Skeletal muscle cell (primary cell): Measurements from ENCODE around the gene ZNF768.
A peak's percentile ranks its signal among the peaks of the same experiment; 100 is the strongest.
"Not testable (repeated sequence)": the region's sequence is repeated elsewhere in the genome, so short reads cannot be mapped to it uniquely, and the experiment has no call there.

Experiments
- DNase-seq: peaks from one replicate; pipeline ENCODE4 v3.0.0-alpha.2; 2010; ENCODE audit warnings: low read depth
- H3K4me3 ChIP-seq: 2 replicates; pipeline ENCODE4 v1.5.1; 2011; ENCODE audit warnings: low read depth, mild to moderate bottlenecking, control low read depth, low read length, moderate library complexity

ZNF768 gene

GRCh38 chr16:30535106-30535776 is 8.9 kb upstream of the ZNF768 start:
- no peak for DNase-seq
- peak overlapping the region; percentile 64 for H3K4me3 ChIP-seq

- peak; percentile 28 for DNase-seq
- H3K4me3 ChIP-seq: peak within 1 kb of the TSS; percentile 64
Measured at GRCh38 chr16:30534368-30535105, 8.2 kb upstream of the ZNF768 start, which contains the start of gene ZNF747. ZNF747 (minus strand) TSS chr16:30534858; CDS start chr16:30534679, 179 bp downstream.

GRCh38 chr16:30533748-30534367 is 7.5 kb upstream of the ZNF768 start:
- DNase-seq: no peak
- H3K4me3 ChIP-seq: peak overlapping the region; percentile 64

GRCh38 chr16:30533146-30533522 is 6.8 kb upstream of the ZNF768 start:
- H3K4me3 ChIP-seq: no peak overlapping the region
- DNase-seq: no peak

- H3K4me3 ChIP-seq: no peak overlapping the region
- DNase-seq: no peak
Measured at GRCh38 chr16:30532285-30533145, 6.1 kb upstream of the ZNF768 start.

GRCh38 chr16:30530163-30531037 is 4.0 kb upstream of the ZNF768 start:
- no peak for DNase-seq
- no peak overlapping the region for H3K4me3 ChIP-seq

GRCh38 chr16:30528799-30529457 is 2.6 kb upstream of the ZNF768 start:
- DNase-seq: no peak
- H3K4me3 ChIP-seq: no peak overlapping the region

GRCh38 chr16:30527635-30528178 is 1.3 kb upstream of the ZNF768 start:
- peak overlapping the region; percentile 14 for H3K4me3 ChIP-seq
- DNase-seq: no peak

- peak overlapping the region; percentile 86 for H3K4me3 ChIP-seq
- DNase-seq: peak; percentile 90
Measured at GRCh38 chr16:30526823-30527634, 663 bp upstream of the ZNF768 start.

GRCh38 chr16:30525844-30526136 is 576 bp downstream of the ZNF768 start:
- peak overlapping the region; percentile 86 for H3K4me3 ChIP-seq
- no peak for DNase-seq

- no peak for DNase-seq
- H3K4me3 ChIP-seq: no peak overlapping the region
Measured at GRCh38 chr16:30524575-30525568, 1.5 kb downstream of the ZNF768 start.

GRCh38 chr16:30523768-30524574 is 2.4 kb downstream of the ZNF768 start:
- DNase-seq: no peak
- H3K4me3 ChIP-seq: no peak overlapping the region

- not testable (repeated sequence) for H3K4me3 ChIP-seq, DNase-seq
Measured at GRCh38 chr16:30522702-30523463, 3.5 kb downstream of the ZNF768 start.

GRCh38 chr16:30521873-30522641 is 4.3 kb downstream of the ZNF768 start:
- no peak overlapping the region for H3K4me3 ChIP-seq
- no peak for DNase-seq
